Spleen (tissue), 11 donors: ENCODE results near the gene SLCO4A1. TPM values are rescaled to one million over a fixed set of nuclear protein-coding genes. Genes with fewer than 3 reads are reported as not detected.
"Not testable (repeated sequence)": the region's sequence is repeated elsewhere in the genome, so short reads cannot be mapped to it uniquely, and the experiment has no call there.

Source experiments
- DNase-seq: peaks from one replicate; pipeline ENCODE4 v3.0.0-alpha.2; 2020
- H3K27ac ChIP-seq, 8 donors: fragments of 200-600 bp; sonication (generic) in 7 of 8; 1 replicate in 4 of 8; 2 replicates in 4 of 8; pipeline versions ENCODE4 v1.5.0 to v1.8.0; 2016 to 2021; ENCODE audit warnings: inconsistent platforms in 4 of 8, mild to moderate bottlenecking in 4 of 8, moderate library complexity in 1 of 8
- H3K27me3 ChIP-seq, 7 donors: fragments of 200-600 bp; sonication (generic) in 6 of 7; replicated peaks in 1 of 7; 1 replicate in 4 of 7; 2 replicates in 3 of 7; pipeline versions ENCODE4 v1.5.0 to v1.8.0; 2016 to 2021; ENCODE audit warnings: inconsistent platforms in 3 of 7, mild to moderate bottlenecking in 1 of 7
- H3K36me3 ChIP-seq, 6 donors: fragments of 200-600 bp; sonication (generic) in 5 of 6; 1 replicate in 4 of 6; 2 replicates in 2 of 6; pipeline versions ENCODE4 v1.5.0 to v1.8.0; 2016 to 2021; ENCODE audit warnings: inconsistent platforms in 2 of 6
- H3K4me1 ChIP-seq, 6 donors: fragments of 200-600 bp; sonication (generic) in 5 of 6; 1 replicate in 3 of 6; 2 replicates in 3 of 6; pipeline versions ENCODE4 v1.5.0 to v1.8.0; 2016 to 2021; ENCODE audit warnings: inconsistent platforms in 3 of 6
- H3K4me3 ChIP-seq, 8 donors: fragments of 200-600 bp; sonication (generic) in 7 of 8; 1 replicate in 4 of 8; 2 replicates in 4 of 8; pipeline versions ENCODE4 v1.5.0 to v1.8.0; 2016 to 2021; ENCODE audit warnings: inconsistent platforms in 4 of 8, mild to moderate bottlenecking in 4 of 8, moderate library complexity in 2 of 8
- H3K9me3 ChIP-seq, 8 donors: fragments of 200-600 bp; sonication (generic) in 7 of 8; 1 replicate in 4 of 8; 2 replicates in 4 of 8; pipeline versions ENCODE4 v1.5.0 to v1.8.0; 2016 to 2021; ENCODE audit warnings: inconsistent platforms in 4 of 8
- CTCF ChIP-seq, 11 experiments: fragments of 200-600 bp in 7 of 11; fragments of 450-650 bp in 4 of 11; sonication (generic) in 4 of 11; IDR thresholded peaks in 8 of 11; conservative IDR thresholded peaks in 3 of 11; 1 replicate in 7 of 11; 2 replicates in 4 of 11; pipeline versions ENCODE4 v1.4.0 to v1.8.0; 2016 to 2021; ENCODE audit warnings: antibody characterized with exemption in 11 of 11, inconsistent platforms in 4 of 11, mild to moderate bottlenecking in 1 of 11
- POLR2A ChIP-seq, 3 donors: fragments of 450-650 bp; IDR thresholded peaks; one replicate each; pipeline ENCODE4 v1.5.1; 2017; ENCODE audit warnings: antibody characterized with exemption in 3 of 3, mild to moderate bottlenecking in 1 of 3
- POLR2AphosphoS5 ChIP-seq, 3 donors: sonication (generic); formaldehyde crosslinking; IDR thresholded peaks; one replicate each; pipeline ENCODE4 v1.5.1; 2017; ENCODE audit warnings: antibody characterized with exemption in 3 of 3
- WGBS, 5 donors: extraction: QIAGEN DNeasy Blood & Tissue Kit in 3 of 5; methylation state at CpG; one replicate each; pipeline versions ENCODE4 v1.1.5 to v1.1.7; 2013 to 2018; 5-methylcytosine and 5-hydroxymethylcytosine counted together
- intact Hi-C: fragments of 100-400 bp; cut with DNase I; formaldehyde crosslinking; loops from one replicate; pipeline ENCODE4 v1.15.0; 2023; ENCODE audit warnings: low total_unique reads
- polyA plus RNA-seq, 3 donors: library from polyadenylated mRNA; stranded (reverse); fragments of 200-250 nt; gene quantifications; one replicate each; pipeline ENCODE4 v1.2.1, GENCODE V29; 2013
- total RNA-seq, 7 donors: library from RNA; depleted of rRNA in 3 of 7; stranded (reverse); fragments of >200 nt in 3 of 7; fragmentation: NEBNext Ultra II Directional in 4 of 7; extraction: Animal tissue kit (Norgen Biotek cat#: 25700) in 4 of 7; gene quantifications; one replicate each; pipeline versions ENCODE4 v1.1.0 to v1.2.1, GENCODE V29; 2016 to 2021
- donor health status: healthy with polysubstance abuse.
- donor health status: DM: no; HTN: no; CAD: no; lungs with moderate emphysema.
- donor health status: DM: no; HTN: no; CAD: no.
- donor health status: Bipolar disorder and iron deficiency.
- donor health status: healthy.
- donor health status: DM: no; HTN: no; CAD: no.
- donor health status: DM: yes; HTN: yes; CAD: no.

The SLCO4A1 gene
- total and polyA plus RNA-seq, 10 donors: 2.9 to 16.3 (median 7.0) TPM

GRCh38 chr20:62624719-62625453, 17.4 kb upstream of the SLCO4A1 start:
- Histone ChIP-seq H3K27ac (peak overlapping the region; percentile 80 to 98 (median 94)), H3K4me3 (peak overlapping the region in 2 of 8 donors; percentile 16 to 54)
- intact Hi-C loops: no loop called here

GRCh38 chr20:62625516-62625915, 16.8 kb upstream of the SLCO4A1 start:
- Histone ChIP-seq H3K9me3 (no peaks in the 10 kb centered on the region), H3K4me3 (no peak overlapping the region), H3K27ac (peak overlapping the region in 4 of 8 donors; percentile 93 to 98 (median 96)), H3K4me1 (peaks cover 32 to 73% (median 48%) of the 10 kb centered on the region in 6 donors), H3K27me3 (no peaks in the 10 kb centered on the region), H3K36me3 (no peaks in the 10 kb centered on the region)
- intact Hi-C loops: no loop called here
- 93 to 95% (median 95%) methylated on average over 20 to 21 of the region's 21 CpGs for WGBS, 5 donors
- no peak for DNase-seq
- TF ChIP-seq CTCF (IDR thresholded peaks at IDR 0.05 in 8 of 11, conservative IDR thresholded peaks at IDR 0.05 in 3 of 11): no peak
- TF ChIP-seq POLR2A (IDR thresholded peaks at IDR 0.05): no peak
- TF ChIP-seq POLR2AphosphoS5 (IDR thresholded peaks at IDR 0.05): no peak

More at GRCh38 chr20:62624719-62625453, 17.4 kb upstream of the SLCO4A1 start:
- Histone ChIP-seq H3K9me3 (no peaks in the 10 kb centered on the region), H3K27me3 (no peaks in the 10 kb centered on the region), H3K4me1 (peaks cover 32 to 77% (median 48%) of the 10 kb centered on the region in 6 donors), H3K36me3 (no peaks in the 10 kb centered on the region)
- WGBS, 5 donors: 60 to 80% (median 67%) methylated on average over 29 to 32 of the region's 32 CpGs
- TF ChIP-seq CTCF (IDR thresholded peaks at IDR 0.05 in 8 of 11, conservative IDR thresholded peaks at IDR 0.05 in 3 of 11) (peak in 1 of 11 experiments; percentile 1), POLR2A (IDR thresholded peaks at IDR 0.05) (no peak), POLR2AphosphoS5 (IDR thresholded peaks at IDR 0.05) (peak; percentile 22 to 62 (median 28))
- peak; percentile 88 for DNase-seq

GRCh38 chr20:62625921-62626547, 16.3 kb upstream of the SLCO4A1 start:
- no peaks in the 10 kb centered on the region for H3K36me3 ChIP-seq
- no peak overlapping the region for H3K4me3 ChIP-seq
- H3K27me3 ChIP-seq: no peaks in the 10 kb centered on the region
- H3K9me3 ChIP-seq: no peaks in the 10 kb centered on the region
- H3K27ac ChIP-seq: peak overlapping the region in 3 of 8 donors; percentile 14 to 96 (median 93)
- intact Hi-C loops: no loop called here
- DNase-seq: no peak
- TF ChIP-seq POLR2AphosphoS5 (IDR thresholded peaks at IDR 0.05) (peak in 1 of 3 donors; percentile 21), POLR2A (IDR thresholded peaks at IDR 0.05) (no peak)
- H3K4me1 ChIP-seq: peaks cover 32 to 70% (median 48%) of the 10 kb centered on the region in 6 donors
- 58 to 78% (median 67%) methylated on average over 12 to 20 of the region's 20 CpGs for WGBS, 5 donors

DNA sequence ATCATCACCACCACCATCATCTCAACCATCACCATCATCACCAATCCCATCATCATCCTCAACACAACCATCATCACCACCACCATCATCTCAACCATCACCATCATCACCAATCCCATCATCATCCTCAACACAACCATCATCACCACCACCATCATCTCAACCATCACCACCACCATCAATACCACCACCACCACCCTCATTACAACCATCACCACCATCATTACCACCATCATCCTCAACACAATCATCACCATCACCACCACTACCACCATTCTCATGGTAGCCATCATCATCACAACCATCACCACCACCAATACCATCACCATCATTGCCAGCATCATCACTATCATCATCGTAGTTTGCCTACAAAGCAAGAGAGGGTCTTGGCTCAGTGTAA, 14.9 kb upstream of the SLCO4A1 start:
- H3K4me3 ChIP-seq, H3K9me3 ChIP-seq, intact Hi-C loops, H3K27me3 ChIP-seq, H3K36me3 ChIP-seq, DNase-seq: not testable (repeated sequence)
- peaks cover 32 to 62% (median 43%) of the 10 kb centered on the region in 6 donors for H3K4me1 ChIP-seq
- 90 to 100% (median 97%) methylated on average over 1 of the region's 1 CpG for WGBS, 5 donors
- H3K27ac ChIP-seq: peak overlapping the region in 3 of 8 donors; percentile 22 to 62 (median 57)
